ENCODE data around the gene RFWD3. TPM values are rescaled to one million over a fixed set of nuclear protein-coding genes. Genes with fewer than 3 reads are reported as not detected.

The RFWD3 gene
- total and polyA plus RNA-seq, 2 of the 8 experiments (the other 6 are each of a cell fraction or from before 2014, with no cell fraction given): 67.1 to 114 TPM

DNA sequence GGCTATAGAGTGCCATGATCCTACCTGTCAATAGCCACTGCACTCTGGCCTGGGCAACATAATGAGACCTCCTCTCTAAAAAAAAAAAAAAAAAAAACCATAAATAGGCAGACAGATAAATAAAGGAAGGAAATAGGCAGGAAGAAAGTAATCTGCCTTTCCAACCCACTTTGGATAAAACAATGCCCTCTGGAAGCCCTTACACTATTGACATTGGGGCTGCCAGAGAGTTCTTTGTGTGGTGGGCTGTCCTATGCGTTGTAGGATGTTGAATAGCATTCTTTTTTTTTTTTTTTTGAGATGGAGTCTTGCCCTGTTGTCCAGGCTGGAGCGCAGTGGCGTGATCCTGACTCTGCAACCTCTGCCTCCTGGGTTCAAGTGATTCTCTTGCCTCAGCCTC lies 7.2 kb upstream of the RFWD3 start:
- H4K8ac ChIP-seq (ENCODE audit: extremely low read depth, insufficient read depth, low read length): no peak overlapping the region
- H2AK5ac ChIP-seq (ENCODE audit: low read depth, low read length): no peak overlapping the region
- H3K79me2 ChIP-seq (ENCODE audit: control insufficient read depth in 1 of 2, insufficient read depth in 2 of 2, low read length in 2 of 2): no peaks in the 10 kb centered on the region
- DNase-seq (ENCODE audit: low read depth in 1 of 2, low spot score in 2 of 2) (no peak), FAIRE-seq (no peak)
- H3K9me3 ChIP-seq (ENCODE audit: insufficient read depth in 2 of 2, low read depth in 1 of 2, low read length in 1 of 2): no peaks in the 10 kb centered on the region
- no peak overlapping the region for H3K4me3 ChIP-seq (ENCODE audit: extremely low read depth in 1 of 4, insufficient read depth in 2 of 4, low read depth in 3 of 4, low read length in 4 of 4)
- ChIA-PET CTCF (ENCODE audit: partially characterized antibody) (interaction anchor here (0.6 to 1.7 kb wide), 3 partner anchors 36 to 844 kb away, joined by 3 to 4 read pairs (median 3); no protein-coding TSS in a partner anchor), POLR2A (ENCODE audit: partially characterized antibody) (no interaction called here)
- H3K23ac ChIP-seq (ENCODE audit: insufficient read length): no peak overlapping the region
- H2BK12ac ChIP-seq (ENCODE audit: low read depth, low read length): no peak overlapping the region
- no peaks in the 10 kb centered on the region for H4K20me1 ChIP-seq (replicated peaks in 1 of 2; ENCODE audit: control insufficient read depth in 1 of 2, insufficient read depth in 2 of 2, low read length in 2 of 2)
- H3K56ac ChIP-seq (replicated peaks; ENCODE audit: insufficient read length, low read depth, low read length): no peak overlapping the region
- H2BK15ac ChIP-seq (ENCODE audit: low read length): no peak overlapping the region
- no peaks in the 10 kb centered on the region for H3K4me1 ChIP-seq (replicated peaks in 1 of 4; ENCODE audit: control insufficient read depth in 3 of 4, insufficient read depth in 4 of 4, low read length in 3 of 4)
- H3K18ac ChIP-seq (ENCODE audit: extremely low read depth, low read length): no peak overlapping the region
- no peak overlapping the region for H2BK5ac ChIP-seq (ENCODE audit: low read depth, low read length)
- no peak overlapping the region for H2BK20ac ChIP-seq (ENCODE audit: low read length)
- H3K36me3 ChIP-seq (ENCODE audit: control insufficient read depth in 2 of 4, insufficient read depth in 4 of 4, low read length in 3 of 4): no peaks in the 10 kb centered on the region
- no peak overlapping the region for H3K14ac ChIP-seq (ENCODE audit: insufficient read length)
- no peaks in the 10 kb centered on the region for H3K23me2 ChIP-seq (ENCODE audit: low read depth, low read length)
- 100% methylated on average over 1 of the region's 3 CpGs; no CpG with 5 or more reads in 1 of the 2 experiments for WGBS, 2 experiments (ENCODE audit: extremely low coverage in 1 of 2, insufficient coverage in 1 of 2, insufficient read length in 1 of 2, insufficient replicate concordance in 2 of 2, low coverage in 1 of 2, low lambda C conversion rate in 2 of 2, missing lambda C conversion rate in 1 of 2)
- H3K4ac ChIP-seq (replicated peaks; ENCODE audit: insufficient read length, low read depth, low read length): no peak overlapping the region
- no peak overlapping the region for H3K9ac ChIP-seq (replicated peaks in 1 of 4; ENCODE audit: extremely low read depth in 1 of 4, low read depth in 3 of 4, low read length in 3 of 4)
- H3K27ac ChIP-seq (ENCODE audit: low read depth, low read length): no peak overlapping the region
- no peaks in the 10 kb centered on the region for H3K27me3 ChIP-seq (replicated peaks in 1 of 4; ENCODE audit: control insufficient read depth in 3 of 4, extremely low read depth in 1 of 4, insufficient read depth in 3 of 4, low read length in 3 of 4)
- H2AFZ ChIP-seq (ENCODE audit: low read length): no peak overlapping the region
- H4K5ac ChIP-seq (ENCODE audit: insufficient read length, low read depth, low read length): no peak overlapping the region
- TF ChIP-seq EGR1 (IDR thresholded peaks at IDR 0.05; ENCODE audit: borderline replicate concordance, low read depth, low read length): no peak
- no peak for TF ChIP-seq SIX5 (IDR thresholded peaks at IDR 0.05; ENCODE audit: low read depth, low read length)
- no peak for TF ChIP-seq TBP (IDR thresholded peaks at IDR 0.05; ENCODE audit: low read depth, low read length)
- TF ChIP-seq SRF (IDR thresholded peaks at IDR 0.05; ENCODE audit: low read depth, low read length): no peak
- no peak for TF ChIP-seq TCF12 (IDR thresholded peaks at IDR 0.05; ENCODE audit: low read depth, low read length)
- no peaks in the 10 kb centered on the region for H3K79me1 ChIP-seq (ENCODE audit: low read depth, low read length)
- H3K4me2 ChIP-seq (ENCODE audit: insufficient read depth in 1 of 2, low read depth in 2 of 2, low read length in 2 of 2): no peak overlapping the region
- H2BK120ac ChIP-seq (replicated peaks; ENCODE audit: low read depth, low read length): no peak overlapping the region
- no peak overlapping the region for H4K91ac ChIP-seq (replicated peaks; ENCODE audit: insufficient read length, low read length)

All from H1 (cell line).